ENCODE results near the gene ZC3HAV1L. TPM values are rescaled to one million over a fixed set of nuclear protein-coding genes. Genes with fewer than 3 reads are reported as not detected.

ZC3HAV1L gene, protein sequence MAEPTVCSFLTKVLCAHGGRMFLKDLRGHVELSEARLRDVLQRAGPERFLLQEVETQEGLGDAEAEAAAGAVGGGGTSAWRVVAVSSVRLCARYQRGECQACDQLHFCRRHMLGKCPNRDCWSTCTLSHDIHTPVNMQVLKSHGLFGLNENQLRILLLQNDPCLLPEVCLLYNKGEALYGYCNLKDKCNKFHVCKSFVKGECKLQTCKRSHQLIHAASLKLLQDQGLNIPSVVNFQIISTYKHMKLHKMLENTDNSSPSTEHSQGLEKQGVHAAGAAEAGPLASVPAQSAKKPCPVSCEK
- total RNA-seq (2021; ENCODE audit: unreplicated experiment), result 11.8 TPM
- polyA plus RNA-seq (2012), result 3.9 and 4.7 TPM in 2 replicates
- Bru-seq, nascent RNA, result percentile 89 among the genes with signal in this experiment
- BruChase-seq, experiment 1, labeled RNA remaining after a 6-hour chase, result percentile 82 among the genes with signal in this experiment
- BruChase-seq, experiment 2, labeled RNA remaining after a 2-hour chase, result percentile 93 among the genes with signal in this experiment
- long read RNA-seq, partial matches to known transcripts, result 0 of 2 reads
- long read RNA-seq, other reads (novel, unspliced or antisense), result 2 of 2 reads

DNA sequence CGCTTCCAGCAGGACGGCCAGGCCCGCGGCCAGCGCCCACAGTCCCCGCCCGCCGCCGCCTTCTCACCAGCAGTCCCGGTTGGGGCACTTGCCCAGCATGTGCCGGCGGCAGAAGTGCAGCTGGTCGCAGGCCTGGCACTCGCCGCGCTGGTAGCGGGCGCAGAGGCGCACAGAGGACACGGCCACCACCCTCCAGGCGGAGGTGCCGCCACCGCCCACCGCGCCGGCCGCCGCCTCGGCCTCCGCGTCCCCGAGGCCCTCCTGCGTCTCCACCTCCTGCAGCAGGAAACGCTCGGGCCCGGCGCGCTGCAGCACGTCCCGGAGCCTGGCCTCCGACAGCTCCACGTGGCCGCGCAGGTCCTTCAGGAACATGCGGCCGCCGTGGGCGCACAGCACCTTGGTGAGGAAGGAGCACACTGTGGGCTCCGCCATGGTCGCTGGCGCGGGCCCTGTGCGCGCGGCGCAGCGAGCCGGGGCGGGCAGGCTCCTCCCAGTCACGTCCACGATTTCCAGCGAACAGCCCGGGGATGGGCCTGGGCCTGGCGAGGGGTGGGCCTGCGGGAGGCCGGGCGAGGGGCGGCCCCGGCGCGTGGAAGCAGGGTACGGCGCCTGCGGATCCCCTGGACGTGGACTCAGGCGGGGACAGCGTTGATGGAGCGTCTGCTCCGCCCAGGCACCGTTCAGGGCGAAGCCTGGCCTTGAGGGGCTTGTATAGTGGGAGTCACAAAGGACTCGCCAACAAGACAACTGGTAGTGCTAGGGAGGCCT, at the start of gene ZC3HAV1L:
Gene ZC3HAV1L, minus strand, starts transcription at position 457 of the 768 bp plus-strand sequence. Its CDS starts 25 bp downstream, at position 432.
- POLR2A ChIA-PET, result no interaction called here
- H3K9ac ChIP-seq (ENCODE audit: low read length), result peak within 1 kb of the TSS; percentile 96
- DNase-seq (ENCODE audit: low read depth, low spot score) (peak; percentile 27), ATAC-seq (peak; percentile 94)
- no peaks in the 10 kb centered on the region for H3K9me2 ChIP-seq (ENCODE audit: insufficient read depth)
- H3K4me1 ChIP-seq (ENCODE audit: control insufficient read depth in 1 of 2, insufficient read depth in 2 of 2, low read length in 2 of 2), result peaks cover 13 to 23% of the 10 kb centered on the region in 2 experiments
- BruUV-seq (replicated peaks), result no TSS peak
- RAD21 ChIA-PET (ENCODE audit: low non-redundant PET in 1 of 2, low total read pairs in 2 of 2, uncharacterized antibody in 2 of 2, unreplicated experiment in 2 of 2), result no interaction called here
- H4K20me1 ChIP-seq (ENCODE audit: insufficient read depth), result no peaks in the 10 kb centered on the region
- no peaks in the 10 kb centered on the region for H3K9me3 ChIP-seq (ENCODE audit: control insufficient read depth in 1 of 2, insufficient read depth in 1 of 2, low read depth in 1 of 2, low read length in 2 of 2)
- peaks cover 41% of the 10 kb centered on the region for H3K79me2 ChIP-seq (ENCODE audit: insufficient read depth, low read length)
- H3K4me2 ChIP-seq (ENCODE audit: low read length), result peak within 1 kb of the TSS; percentile 98
- H3K36me3 ChIP-seq (ENCODE audit: control insufficient read depth in 1 of 2, insufficient read depth in 2 of 2, low read length in 2 of 2), result peaks cover 5 to 28% of the 10 kb centered on the region in 2 experiments; a peak in 2 of 4 replicates
- H3K4me3 ChIP-seq (replicated peaks in 1 of 2; ENCODE audit: low read depth in 1 of 2, low read length in 2 of 2), result peak within 1 kb of the TSS; percentile 69 to 90
- CTCF ChIA-PET, result interaction anchor here (1.3 kb wide), 1 partner anchor 39 kb away, joined by 4 read pairs; no protein-coding TSS in a partner anchor
- no peak within 1 kb of the TSS for H2AFZ ChIP-seq (ENCODE audit: low read depth, low read length, poor library complexity, severe bottlenecking)
- H3K27ac ChIP-seq (ENCODE audit: low read depth, low read length), result peak within 1 kb of the TSS; percentile 94
- intact Hi-C loops (cut with micrococcal nuclease), result no loop called here
- no peaks in the 10 kb centered on the region for H3K27me3 ChIP-seq (ENCODE audit: insufficient read depth, low read length)
- TF ChIP-seq, protein P1, sequence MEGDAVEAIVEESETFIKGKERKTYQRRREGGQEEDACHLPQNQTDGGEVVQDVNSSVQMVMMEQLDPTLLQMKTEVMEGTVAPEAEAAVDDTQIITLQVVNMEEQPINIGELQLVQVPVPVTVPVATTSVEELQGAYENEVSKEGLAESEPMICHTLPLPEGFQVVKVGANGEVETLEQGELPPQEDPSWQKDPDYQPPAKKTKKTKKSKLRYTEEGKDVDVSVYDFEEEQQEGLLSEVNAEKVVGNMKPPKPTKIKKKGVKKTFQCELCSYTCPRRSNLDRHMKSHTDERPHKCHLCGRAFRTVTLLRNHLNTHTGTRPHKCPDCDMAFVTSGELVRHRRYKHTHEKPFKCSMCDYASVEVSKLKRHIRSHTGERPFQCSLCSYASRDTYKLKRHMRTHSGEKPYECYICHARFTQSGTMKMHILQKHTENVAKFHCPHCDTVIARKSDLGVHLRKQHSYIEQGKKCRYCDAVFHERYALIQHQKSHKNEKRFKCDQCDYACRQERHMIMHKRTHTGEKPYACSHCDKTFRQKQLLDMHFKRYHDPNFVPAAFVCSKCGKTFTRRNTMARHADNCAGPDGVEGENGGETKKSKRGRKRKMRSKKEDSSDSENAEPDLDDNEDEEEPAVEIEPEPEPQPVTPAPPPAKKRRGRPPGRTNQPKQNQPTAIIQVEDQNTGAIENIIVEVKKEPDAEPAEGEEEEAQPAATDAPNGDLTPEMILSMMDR (IDR thresholded peaks at IDR 0.05 in 2 of 3, conservative IDR thresholded peaks at IDR 0.05 in 1 of 3; ENCODE audit: borderline replicate concordance in 1 of 3, insufficient read depth in 1 of 3, low read depth in 2 of 3, low read length in 2 of 3), result no peak
- TF ChIP-seq SRF (IDR thresholded peaks at IDR 0.05; ENCODE audit: low read depth) (no peak), EZH2 (IDR thresholded peaks at IDR 0.05) (no peak), POLR2AphosphoS5 (IDR thresholded peaks at IDR 0.05; ENCODE audit: low read depth, low read length) (peak; percentile 93), EZH2phosphoT487 (IDR thresholded peaks at IDR 0.05; ENCODE audit: borderline replicate concordance) (no peak), EGR1 (IDR thresholded peaks at IDR 0.05; ENCODE audit: low read depth) (peak; percentile 11; the same call in 1 of the 2 replicates), CEBPB (IDR thresholded peaks at IDR 0.05; ENCODE audit: low read depth) (no peak), SIN3A (IDR thresholded peaks at IDR 0.05; ENCODE audit: low read depth) (peak; percentile 87), TCF7L2 (IDR thresholded peaks at IDR 0.05; ENCODE audit: borderline replicate concordance, extremely low read depth, insufficient read depth, insufficient read length) (no peak), YY1 (IDR thresholded peaks at IDR 0.05; ENCODE audit: extremely low read depth, insufficient replicate concordance, low read depth, low read length) (peak; percentile 85), ZNF274 (IDR thresholded peaks at IDR 0.05; ENCODE audit: low read depth, low read length) (no peak), FOSL1 (IDR thresholded peaks at IDR 0.05; ENCODE audit: low read depth) (no peak)
- TF ChIP-seq, protein P2, sequence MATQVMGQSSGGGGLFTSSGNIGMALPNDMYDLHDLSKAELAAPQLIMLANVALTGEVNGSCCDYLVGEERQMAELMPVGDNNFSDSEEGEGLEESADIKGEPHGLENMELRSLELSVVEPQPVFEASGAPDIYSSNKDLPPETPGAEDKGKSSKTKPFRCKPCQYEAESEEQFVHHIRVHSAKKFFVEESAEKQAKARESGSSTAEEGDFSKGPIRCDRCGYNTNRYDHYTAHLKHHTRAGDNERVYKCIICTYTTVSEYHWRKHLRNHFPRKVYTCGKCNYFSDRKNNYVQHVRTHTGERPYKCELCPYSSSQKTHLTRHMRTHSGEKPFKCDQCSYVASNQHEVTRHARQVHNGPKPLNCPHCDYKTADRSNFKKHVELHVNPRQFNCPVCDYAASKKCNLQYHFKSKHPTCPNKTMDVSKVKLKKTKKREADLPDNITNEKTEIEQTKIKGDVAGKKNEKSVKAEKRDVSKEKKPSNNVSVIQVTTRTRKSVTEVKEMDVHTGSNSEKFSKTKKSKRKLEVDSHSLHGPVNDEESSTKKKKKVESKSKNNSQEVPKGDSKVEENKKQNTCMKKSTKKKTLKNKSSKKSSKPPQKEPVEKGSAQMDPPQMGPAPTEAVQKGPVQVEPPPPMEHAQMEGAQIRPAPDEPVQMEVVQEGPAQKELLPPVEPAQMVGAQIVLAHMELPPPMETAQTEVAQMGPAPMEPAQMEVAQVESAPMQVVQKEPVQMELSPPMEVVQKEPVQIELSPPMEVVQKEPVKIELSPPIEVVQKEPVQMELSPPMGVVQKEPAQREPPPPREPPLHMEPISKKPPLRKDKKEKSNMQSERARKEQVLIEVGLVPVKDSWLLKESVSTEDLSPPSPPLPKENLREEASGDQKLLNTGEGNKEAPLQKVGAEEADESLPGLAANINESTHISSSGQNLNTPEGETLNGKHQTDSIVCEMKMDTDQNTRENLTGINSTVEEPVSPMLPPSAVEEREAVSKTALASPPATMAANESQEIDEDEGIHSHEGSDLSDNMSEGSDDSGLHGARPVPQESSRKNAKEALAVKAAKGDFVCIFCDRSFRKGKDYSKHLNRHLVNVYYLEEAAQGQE (IDR thresholded peaks at IDR 0.05; ENCODE audit: low read depth), result no peak
- TF ChIP-seq, protein P3, sequence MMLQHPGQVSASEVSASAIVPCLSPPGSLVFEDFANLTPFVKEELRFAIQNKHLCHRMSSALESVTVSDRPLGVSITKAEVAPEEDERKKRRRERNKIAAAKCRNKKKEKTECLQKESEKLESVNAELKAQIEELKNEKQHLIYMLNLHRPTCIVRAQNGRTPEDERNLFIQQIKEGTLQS (IDR thresholded peaks at IDR 0.05), result no peak
- TF ChIP-seq, protein P4, sequence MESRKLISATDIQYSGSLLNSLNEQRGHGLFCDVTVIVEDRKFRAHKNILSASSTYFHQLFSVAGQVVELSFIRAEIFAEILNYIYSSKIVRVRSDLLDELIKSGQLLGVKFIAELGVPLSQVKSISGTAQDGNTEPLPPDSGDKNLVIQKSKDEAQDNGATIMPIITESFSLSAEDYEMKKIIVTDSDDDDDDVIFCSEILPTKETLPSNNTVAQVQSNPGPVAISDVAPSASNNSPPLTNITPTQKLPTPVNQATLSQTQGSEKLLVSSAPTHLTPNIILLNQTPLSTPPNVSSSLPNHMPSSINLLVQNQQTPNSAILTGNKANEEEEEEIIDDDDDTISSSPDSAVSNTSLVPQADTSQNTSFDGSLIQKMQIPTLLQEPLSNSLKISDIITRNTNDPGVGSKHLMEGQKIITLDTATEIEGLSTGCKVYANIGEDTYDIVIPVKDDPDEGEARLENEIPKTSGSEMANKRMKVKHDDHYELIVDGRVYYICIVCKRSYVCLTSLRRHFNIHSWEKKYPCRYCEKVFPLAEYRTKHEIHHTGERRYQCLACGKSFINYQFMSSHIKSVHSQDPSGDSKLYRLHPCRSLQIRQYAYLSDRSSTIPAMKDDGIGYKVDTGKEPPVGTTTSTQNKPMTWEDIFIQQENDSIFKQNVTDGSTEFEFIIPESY (IDR thresholded peaks at IDR 0.05; ENCODE audit: extremely low read depth, insufficient replicate concordance, low read length), result peak; percentile 2
